Stimulated activated CD8-positive, alpha-beta memory T cell treated with anti-CD3 and anti-CD28 coated beads, Interleukin-2, amount 100 ng/mL, for 1 hour (primary cell): ENCODE results near the gene TECPR1.

Experiments used
- DNase-seq, 2 donors: peaks; one replicate each; pipeline ENCODE4 v3.0.0-alpha.2; 2020; ENCODE audit warnings: low read depth in 2 of 2

The TECPR1 gene

DNA sequence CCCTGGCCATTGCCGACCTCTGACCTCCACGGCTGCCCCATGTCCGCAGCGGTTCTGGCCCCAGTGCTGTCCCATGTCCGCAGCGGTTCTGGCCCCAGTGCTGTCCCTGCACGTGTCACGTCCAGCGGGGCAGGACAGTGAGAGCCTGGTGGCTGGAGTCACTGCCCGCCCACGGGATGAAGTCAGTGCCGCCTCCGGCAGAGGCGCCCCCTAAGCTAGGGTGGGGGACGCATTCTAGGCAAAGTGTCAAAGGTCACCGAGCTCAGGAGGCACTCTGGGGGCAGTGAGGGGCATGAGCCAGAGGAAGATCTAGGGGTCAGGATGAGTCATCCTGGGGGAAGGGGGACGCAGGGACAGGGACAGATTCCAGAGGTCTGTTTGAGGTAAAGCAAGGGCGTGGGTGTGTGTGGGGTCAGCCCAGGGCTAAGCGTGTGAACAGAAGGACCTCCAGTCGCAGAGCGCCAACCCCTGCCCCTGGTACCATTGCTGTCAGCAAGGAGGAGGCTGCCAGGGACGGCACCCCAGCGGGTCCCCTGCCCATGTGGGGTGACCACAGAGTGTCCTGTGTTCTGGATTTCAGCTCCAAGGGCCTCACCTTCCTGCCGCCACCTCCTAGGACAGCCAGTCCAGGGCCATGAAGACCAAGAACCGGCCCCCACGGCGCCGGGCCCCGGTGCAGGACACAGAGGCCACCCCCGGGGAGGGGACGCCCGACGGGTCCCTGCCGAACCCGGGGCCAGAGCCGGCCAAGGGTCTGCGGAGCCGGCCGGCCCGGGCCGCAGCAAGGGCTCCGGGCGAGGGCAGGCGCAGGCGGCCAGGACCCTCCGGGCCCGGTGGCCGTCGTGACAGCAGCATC lies 40.1 kb downstream of the TECPR1 start:
- no peak for DNase-seq

GRCh38 chr7:98211221-98211675 lies 40.8 kb downstream of the TECPR1 start, which contains the start of gene BHLHA15:
Gene BHLHA15 (plus strand): TSS chr7:98211439. CDS start chr7:98212310, 871 bp downstream.
- peak in 1 of 2 donors; percentile 9 for DNase-seq

GRCh38 chr7:98210513-98211220 lies 41.4 kb downstream of the TECPR1 start:
- no peak for DNase-seq

GRCh38 chr7:98209166-98209920 lies 42.7 kb downstream of the TECPR1 start:
- DNase-seq = no peak

GRCh38 chr7:98206451-98207330 lies 45.3 kb downstream of the TECPR1 start:
- no peak for DNase-seq

GRCh38 chr7:98205162-98205845 lies 46.7 kb downstream of the TECPR1 start:
- DNase-seq = no peak

DNA sequence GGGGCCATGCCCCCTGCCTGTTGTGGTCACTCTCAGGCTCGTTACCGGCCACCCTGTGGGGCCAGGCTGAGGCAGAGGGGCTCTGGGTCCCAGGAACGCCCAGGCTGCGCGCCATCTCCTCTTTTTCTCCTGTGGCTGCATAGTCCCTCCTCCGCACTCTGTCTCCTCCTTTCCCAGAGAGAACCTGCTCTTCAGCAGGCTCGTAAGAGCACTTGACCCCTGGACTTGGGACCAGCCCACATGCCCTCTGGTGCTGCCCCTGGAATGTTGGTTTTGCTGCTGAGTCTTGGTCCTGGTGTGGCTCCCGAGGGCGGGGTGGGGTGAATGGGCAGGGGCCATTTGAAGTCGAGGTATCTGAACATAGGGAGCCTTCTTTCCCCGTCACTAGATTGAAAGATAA lies 47.4 kb downstream of the TECPR1 start:
- DNase-seq = no peak

- DNase-seq = no peak
Measured at GRCh38 chr7:98203964-98204605, 47.9 kb downstream of the TECPR1 start.

DNA sequence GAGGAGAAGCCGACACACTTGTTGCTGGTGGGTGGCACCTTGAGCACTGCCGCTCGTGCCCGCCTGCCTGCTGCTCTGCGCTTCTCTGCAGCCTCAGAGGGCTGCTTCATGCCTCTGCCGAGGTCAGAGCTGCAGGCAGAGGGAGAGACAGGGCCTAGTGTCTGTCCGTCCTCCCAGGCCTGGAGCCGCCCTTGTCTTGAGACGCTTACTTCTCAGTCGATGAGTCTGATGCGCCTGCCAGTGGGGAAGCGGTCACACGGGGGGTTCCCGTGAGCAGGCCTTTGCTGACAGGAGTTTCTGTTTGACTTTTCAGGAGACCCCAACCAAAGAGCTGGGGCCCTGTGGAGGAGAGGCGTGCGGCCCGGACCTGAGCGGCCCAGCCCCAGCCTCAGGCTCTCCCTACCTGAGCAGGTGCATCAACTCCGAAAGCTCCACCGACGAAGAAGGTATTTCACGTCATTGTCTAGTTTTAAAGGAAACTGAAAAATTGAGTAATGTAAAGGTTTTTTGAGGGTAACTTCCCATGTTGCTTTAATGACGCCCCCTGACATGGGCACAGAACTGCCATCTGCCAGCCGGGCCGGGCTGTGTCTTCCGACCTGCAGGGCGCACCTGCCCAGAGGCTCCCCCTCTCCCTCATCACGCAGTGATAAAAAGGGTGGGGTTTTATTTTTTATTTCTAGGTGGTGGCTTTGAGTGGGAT lies 48.6 kb downstream of the TECPR1 start:
- no peak for DNase-seq

GRCh38 chr7:98202367-98203195 lies 49.5 kb downstream of the TECPR1 start:
- DNase-seq = peak in 1 of 2 donors; percentile 37

- no peak for DNase-seq
Measured at GRCh38 chr7:98200364-98200763, 51.7 kb downstream of the TECPR1 start.

DNA sequence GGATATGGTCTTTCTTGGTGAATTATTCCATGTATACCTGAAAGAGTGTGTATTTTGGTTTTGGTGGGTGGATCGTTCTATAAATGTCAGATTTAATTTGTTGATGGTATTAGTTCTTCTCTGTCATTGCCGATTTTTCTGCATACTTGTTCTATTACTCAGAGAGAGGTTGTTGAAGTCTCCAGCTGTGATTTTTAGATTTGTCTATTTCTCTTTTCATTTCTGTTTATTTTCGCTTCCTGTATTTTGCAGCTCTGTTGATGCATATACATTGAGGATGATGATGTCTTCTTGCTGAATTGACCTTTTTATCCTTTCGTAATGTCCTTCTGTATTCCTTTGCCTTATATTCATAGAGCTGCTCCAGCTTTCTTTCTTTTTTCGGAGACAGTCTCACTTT lies 52.9 kb downstream of the TECPR1 start:
- no peak for DNase-seq

- no peak for DNase-seq
Measured at GRCh38 chr7:98196706-98197605, 55.1 kb downstream of the TECPR1 start.

DNA sequence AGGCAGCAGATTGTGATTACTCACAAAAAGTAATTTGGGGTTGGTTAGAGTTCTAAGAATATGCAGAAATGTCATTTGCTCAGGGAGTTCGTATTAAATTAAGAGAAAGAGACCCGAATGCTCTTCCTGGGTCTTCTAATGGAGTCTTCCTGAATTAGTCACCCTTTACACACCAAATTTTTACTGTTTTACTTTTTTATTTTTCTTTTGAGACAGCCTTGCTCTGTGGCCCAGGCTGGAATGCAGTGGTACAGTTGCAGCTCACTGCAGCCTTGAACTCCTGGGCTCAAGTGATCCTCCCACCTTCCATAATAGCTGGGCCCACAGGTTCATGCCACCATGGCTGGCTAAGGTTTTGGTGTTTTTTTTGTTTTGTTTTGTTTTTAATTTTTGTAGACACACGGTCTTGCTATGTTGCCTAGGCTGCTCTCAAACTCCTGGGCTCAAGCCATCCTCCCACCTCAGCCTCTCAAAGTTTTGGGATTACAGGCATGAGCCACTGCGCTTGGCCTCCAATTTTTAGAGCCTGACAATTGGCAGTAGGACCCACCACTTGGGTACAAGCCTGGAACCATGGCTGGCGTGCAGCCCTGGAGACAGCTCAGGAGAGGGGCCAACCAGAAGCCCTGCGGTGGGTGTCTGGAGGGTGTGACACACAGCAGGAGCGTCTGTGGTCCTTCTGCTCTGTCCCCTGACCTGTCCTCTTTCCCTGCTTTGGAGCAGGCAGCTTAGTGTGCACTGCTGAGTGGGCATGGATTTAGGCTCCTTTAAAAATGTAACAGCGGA lies 57.2 kb downstream of the TECPR1 start:
- no peak for DNase-seq

GRCh38 chr7:98194186-98194585 lies 57.8 kb downstream of the TECPR1 start:
- DNase-seq = no peak

GRCh38 chr7:98193474-98194180 lies 58.4 kb downstream of the TECPR1 start:
- DNase-seq = no peak
